ENCODE results near the gene ANKRD33. TPM values are rescaled to one million over a fixed set of nuclear protein-coding genes. Genes with fewer than 3 reads are reported as not detected.
A peak's percentile ranks its signal among the peaks of the same experiment; 100 is the strongest.

Gene ANKRD33
- total RNA-seq, 2 donors from 2014 or later = 0.46 TPM; not detected in 1

DNA sequence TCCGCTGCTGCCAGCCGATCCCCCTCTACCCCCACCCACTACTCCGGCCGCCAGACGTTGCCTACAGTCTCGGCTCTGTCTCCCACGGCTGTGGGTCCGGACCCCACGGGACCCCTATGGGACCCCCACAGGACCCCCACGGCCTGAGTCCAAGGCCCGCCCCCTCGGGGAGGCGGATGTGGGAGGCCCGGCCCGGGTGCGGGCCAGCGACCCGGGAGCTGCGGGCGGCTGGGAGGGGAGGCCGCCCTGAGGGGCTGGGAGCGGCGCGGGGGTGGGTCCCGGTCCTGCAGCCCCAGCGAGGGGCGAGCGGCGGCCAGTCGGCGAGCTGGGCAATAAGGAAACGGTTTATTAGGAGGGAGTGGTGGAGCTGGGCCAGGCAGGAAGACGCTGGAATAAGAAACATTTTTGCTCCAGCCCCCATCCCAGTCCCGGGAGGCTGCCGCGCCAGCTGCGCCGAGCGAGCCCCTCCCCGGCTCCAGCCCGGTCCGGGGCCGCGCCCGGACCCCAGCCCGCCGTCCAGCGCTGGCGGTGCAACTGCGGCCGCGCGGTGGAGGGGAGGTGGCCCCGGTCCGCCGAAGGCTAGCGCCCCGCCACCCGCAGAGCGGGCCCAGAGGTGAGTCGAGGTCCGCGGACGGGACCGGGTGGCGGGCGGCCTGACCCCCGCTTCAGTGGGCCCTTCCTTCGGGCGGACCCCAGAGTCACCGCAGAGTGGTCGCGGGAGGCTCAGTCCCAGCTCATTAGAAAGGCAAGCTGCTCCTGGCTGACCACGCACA, 19.4 kb downstream of the ANKRD33 start, which contains the start of gene ACVRL1:
ACVRL1 (plus strand) TSS at position 422 of the 773 bp plus-strand sequence. CDS start 4,971 bp downstream, outside the sequence.
- peaks cover 5% of the 10 kb centered on the region for H3K4me1 Mint-ChIP-seq
- 24 to 38% methylated on average over 22 to 69 of the region's 74 CpGs for WGBS, 2 experiments (ENCODE audit: insufficient coverage in 1 of 2, insufficient read length in 1 of 2)
- DNase-seq = peak; percentile 66

DNA sequence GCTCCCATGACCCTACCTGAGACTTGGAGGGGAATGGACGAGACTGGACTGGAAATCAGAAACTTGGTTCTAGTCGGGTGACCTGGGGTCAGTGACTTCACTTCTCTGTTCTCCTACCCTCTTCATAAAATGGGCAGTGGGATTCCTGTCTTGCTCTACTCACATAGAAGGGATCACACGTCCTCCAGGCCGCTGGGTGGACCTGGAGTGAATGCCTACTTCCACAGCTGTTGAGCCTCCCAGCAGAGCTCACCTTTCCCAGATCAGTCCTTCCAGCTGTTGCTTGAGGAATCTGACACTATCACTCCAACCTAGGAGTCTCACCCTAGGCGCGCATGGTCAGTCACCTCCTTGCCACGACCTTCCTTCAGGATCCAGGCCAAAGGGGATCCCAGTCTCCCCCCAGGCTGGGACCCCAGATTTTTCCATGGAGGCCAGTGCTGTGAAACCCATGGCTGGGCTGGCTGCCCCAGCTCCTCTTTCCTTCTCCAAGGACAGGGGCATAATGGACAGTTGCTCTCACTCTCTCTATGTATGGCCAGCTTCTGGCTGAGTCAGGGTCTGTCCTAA, 20.0 kb downstream of the ANKRD33 start:
- Histone ChIP-seq H3K4me3 (ENCODE audit: low read length) (no peak overlapping the region), H3K27ac (ENCODE audit: low read depth, low read length) (no peak overlapping the region), H3K27me3 (ENCODE audit: control insufficient read depth, insufficient read depth, low read length, poor library complexity, severe bottlenecking) (peaks cover 45% of the 10 kb centered on the region), H3K4me1 (ENCODE audit: control insufficient read depth, insufficient read depth, low read length) (no peaks in the 10 kb centered on the region), H3K36me3 (ENCODE audit: control insufficient read depth, insufficient read depth, low read length) (no peaks in the 10 kb centered on the region), H3K9ac (ENCODE audit: extremely low read depth, low read length, poor library complexity, severe bottlenecking) (no peak overlapping the region), H3K9me3 (ENCODE audit: control insufficient read depth, low read length) (no peaks in the 10 kb centered on the region)
- Mint-ChIP-seq H3K4me3 (peak overlapping the region; percentile 32), H3K4me1 (peaks cover 5% of the 10 kb centered on the region), H3K9me3 (no peaks in the 10 kb centered on the region), H3K27ac (no peak overlapping the region), H3K36me3 (ENCODE audit: low read depth) (no peaks in the 10 kb centered on the region), H3K27me3 (ENCODE audit: insufficient read depth) (peaks cover 50% of the 10 kb centered on the region)
- 86 to 97% methylated on average over 7 of the region's 7 CpGs for WGBS, 2 experiments (ENCODE audit: insufficient coverage in 1 of 2, insufficient read length in 1 of 2)
- DNase-seq = no peak
- TF ChIP-seq, protein P1, sequence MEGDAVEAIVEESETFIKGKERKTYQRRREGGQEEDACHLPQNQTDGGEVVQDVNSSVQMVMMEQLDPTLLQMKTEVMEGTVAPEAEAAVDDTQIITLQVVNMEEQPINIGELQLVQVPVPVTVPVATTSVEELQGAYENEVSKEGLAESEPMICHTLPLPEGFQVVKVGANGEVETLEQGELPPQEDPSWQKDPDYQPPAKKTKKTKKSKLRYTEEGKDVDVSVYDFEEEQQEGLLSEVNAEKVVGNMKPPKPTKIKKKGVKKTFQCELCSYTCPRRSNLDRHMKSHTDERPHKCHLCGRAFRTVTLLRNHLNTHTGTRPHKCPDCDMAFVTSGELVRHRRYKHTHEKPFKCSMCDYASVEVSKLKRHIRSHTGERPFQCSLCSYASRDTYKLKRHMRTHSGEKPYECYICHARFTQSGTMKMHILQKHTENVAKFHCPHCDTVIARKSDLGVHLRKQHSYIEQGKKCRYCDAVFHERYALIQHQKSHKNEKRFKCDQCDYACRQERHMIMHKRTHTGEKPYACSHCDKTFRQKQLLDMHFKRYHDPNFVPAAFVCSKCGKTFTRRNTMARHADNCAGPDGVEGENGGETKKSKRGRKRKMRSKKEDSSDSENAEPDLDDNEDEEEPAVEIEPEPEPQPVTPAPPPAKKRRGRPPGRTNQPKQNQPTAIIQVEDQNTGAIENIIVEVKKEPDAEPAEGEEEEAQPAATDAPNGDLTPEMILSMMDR (conservative IDR thresholded peaks at IDR 0.05) = no peak

More for the DNA sequence above, 19.4 kb downstream of the ANKRD33 start, which contains the start of gene ACVRL1:
- Mint-ChIP-seq H3K36me3 (ENCODE audit: low read depth) (no peaks in the 10 kb centered on the region), H3K27me3 (ENCODE audit: insufficient read depth) (peaks cover 50% of the 10 kb centered on the region), H3K9me3 (no peaks in the 10 kb centered on the region), H3K27ac (no peak within 1 kb of the TSS), H3K4me3 (peak within 1 kb of the TSS; percentile 32)
- Histone ChIP-seq H3K9ac (ENCODE audit: extremely low read depth, low read length, poor library complexity, severe bottlenecking) (no peak within 1 kb of the TSS), H3K36me3 (ENCODE audit: control insufficient read depth, insufficient read depth, low read length) (no peaks in the 10 kb centered on the region), H3K4me3 (ENCODE audit: low read length) (no peak within 1 kb of the TSS), H3K4me1 (ENCODE audit: control insufficient read depth, insufficient read depth, low read length) (no peaks in the 10 kb centered on the region), H3K9me3 (ENCODE audit: control insufficient read depth, low read length) (no peaks in the 10 kb centered on the region), H3K27me3 (ENCODE audit: control insufficient read depth, insufficient read depth, low read length, poor library complexity, severe bottlenecking) (peaks cover 45% of the 10 kb centered on the region), H3K27ac (ENCODE audit: low read depth, low read length) (no peak within 1 kb of the TSS)
- TF ChIP-seq, protein P1 (conservative IDR thresholded peaks at IDR 0.05) = no peak

DNA sequence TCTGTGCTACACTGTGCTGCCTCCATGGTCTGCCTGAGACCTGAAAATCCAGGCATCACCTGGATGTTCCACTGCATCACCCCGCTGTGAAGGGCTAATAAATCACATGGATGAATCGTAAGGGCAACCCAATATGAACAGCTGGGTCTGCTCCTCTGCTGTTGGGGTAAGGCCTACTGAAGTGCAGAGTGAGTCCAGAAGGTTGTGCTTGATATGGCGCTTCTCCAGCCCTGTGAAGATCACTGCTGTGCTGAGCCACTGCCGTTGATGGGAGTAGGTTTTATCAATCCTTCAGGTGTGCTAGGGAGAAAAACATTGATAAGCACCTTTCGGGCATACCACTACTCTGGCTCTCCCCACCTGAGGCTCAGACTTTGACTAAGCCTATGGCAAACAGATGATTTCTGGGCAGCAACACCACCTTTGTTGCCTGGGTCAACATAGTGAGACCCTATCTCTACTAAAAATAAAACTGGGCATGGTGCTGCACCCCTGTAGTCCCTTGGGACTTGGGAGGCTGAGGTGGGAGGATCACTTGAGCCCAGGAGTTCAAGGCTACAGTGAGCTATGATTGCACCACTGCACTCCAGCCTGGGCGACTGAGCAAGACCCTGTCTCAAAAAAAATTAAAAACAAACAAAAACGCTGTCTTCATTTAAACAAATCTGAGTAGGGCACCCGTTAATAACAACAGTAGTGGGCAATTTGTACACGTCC, 21.1 kb downstream of the ANKRD33 start:
- 95% methylated on average over 7 to 9 of the region's 9 CpGs for WGBS, 2 experiments (ENCODE audit: insufficient coverage in 1 of 2, insufficient read length in 1 of 2)

More for the DNA sequence above, 21.1 kb downstream of the ANKRD33 start:
- H3K27ac Mint-ChIP-seq = no peak overlapping the region
- Histone ChIP-seq H3K9me3 (ENCODE audit: control insufficient read depth, low read length) (no peaks in the 10 kb centered on the region), H3K4me1 (ENCODE audit: control insufficient read depth, insufficient read depth, low read length) (no peaks in the 10 kb centered on the region), H3K4me3 (ENCODE audit: low read length) (no peak overlapping the region), H3K9ac (ENCODE audit: extremely low read depth, low read length, poor library complexity, severe bottlenecking) (no peak overlapping the region), H3K27me3 (ENCODE audit: control insufficient read depth, insufficient read depth, low read length, poor library complexity, severe bottlenecking) (peaks cover 45% of the 10 kb centered on the region), H3K27ac (ENCODE audit: low read depth, low read length) (no peak overlapping the region), H3K36me3 (ENCODE audit: control insufficient read depth, insufficient read depth, low read length) (no peaks in the 10 kb centered on the region)
- TF ChIP-seq, protein P1 (conservative IDR thresholded peaks at IDR 0.05) = no peak
- H3K36me3 Mint-ChIP-seq (ENCODE audit: low read depth) = no peaks in the 10 kb centered on the region
- no peaks in the 10 kb centered on the region for H3K9me3 Mint-ChIP-seq
- H3K4me1 Mint-ChIP-seq = peaks cover 5% of the 10 kb centered on the region
- DNase-seq = no peak
- no peak overlapping the region for H3K4me3 Mint-ChIP-seq
- H3K27me3 Mint-ChIP-seq (ENCODE audit: insufficient read depth) = peaks cover 56% of the 10 kb centered on the region
